ENCODE results near the gene RPLP2.

Gene RPLP2

GRCh38 chr11:858053-858761 is 48.4 kb downstream of the RPLP2 start:
- TF ChIP-seq REST (IDR thresholded peaks at IDR 0.05; ENCODE audit: low read depth) (peak; percentile 42; the same call in 1 of the 2 replicates), CEBPB (IDR thresholded peaks at IDR 0.05) (no peak)

- no peak for TF ChIP-seq TCF12 (IDR thresholded peaks at IDR 0.05; ENCODE audit: low read depth)
- TF ChIP-seq TEAD4 (IDR thresholded peaks at IDR 0.05), result no peak
- TF ChIP-seq EGR1 (IDR thresholded peaks at IDR 0.05), result no peak
- TF ChIP-seq ZBTB7A (IDR thresholded peaks at IDR 0.05; ENCODE audit: low read depth), result no peak
- no peak for TF ChIP-seq YY1 (IDR thresholded peaks at IDR 0.05; ENCODE audit: low read depth)
- no peak for TF ChIP-seq MAX (IDR thresholded peaks at IDR 0.05)
Measured at GRCh38 chr11:858762-859339, 49.1 kb downstream of the RPLP2 start.

GRCh38 chr11:859394-860131 is 49.8 kb downstream of the RPLP2 start:
- TF ChIP-seq CREB1 (IDR thresholded peaks at IDR 0.05; ENCODE audit: low read depth) (no peak), USF1 (IDR thresholded peaks at IDR 0.05) (peak; percentile 93), EGR1 (IDR thresholded peaks at IDR 0.05) (peak; percentile 76), NFIC (IDR thresholded peaks at IDR 0.05) (peak; percentile 57; the same call in 1 of the 2 replicates), MAX (IDR thresholded peaks at IDR 0.05) (no peak), EP300 (IDR thresholded peaks at IDR 0.05; ENCODE audit: borderline replicate concordance) (no peak), TAF1 (IDR thresholded peaks at IDR 0.05; ENCODE audit: low read depth) (no peak)

- TF ChIP-seq TAF1 (IDR thresholded peaks at IDR 0.05; ENCODE audit: low read depth), result no peak
- TF ChIP-seq YY1 (IDR thresholded peaks at IDR 0.05; ENCODE audit: low read depth), result no peak
- TF ChIP-seq TEAD4 (IDR thresholded peaks at IDR 0.05), result no peak
- TF ChIP-seq EP300 (IDR thresholded peaks at IDR 0.05; ENCODE audit: borderline replicate concordance), result no peak
- no peak for TF ChIP-seq ZBTB7A (IDR thresholded peaks at IDR 0.05; ENCODE audit: low read depth)
Measured at GRCh38 chr11:860234-861104, 50.7 kb downstream of the RPLP2 start.

GRCh38 chr11:861105-861479 is 51.3 kb downstream of the RPLP2 start:
- no peak for TF ChIP-seq REST (IDR thresholded peaks at IDR 0.05; ENCODE audit: low read depth)
- TF ChIP-seq YY1 (IDR thresholded peaks at IDR 0.05; ENCODE audit: low read depth), result no peak
- TF ChIP-seq TCF12 (IDR thresholded peaks at IDR 0.05; ENCODE audit: low read depth), result no peak
- TF ChIP-seq CEBPB (IDR thresholded peaks at IDR 0.05), result no peak
- no peak for TF ChIP-seq MAX (IDR thresholded peaks at IDR 0.05)
- no peak for TF ChIP-seq FOXM1 (IDR thresholded peaks at IDR 0.05; ENCODE audit: borderline replicate concordance, low read depth)
- TF ChIP-seq NFIC (IDR thresholded peaks at IDR 0.05), result no peak
- no peak for TF ChIP-seq RAD21 (IDR thresholded peaks at IDR 0.05; ENCODE audit: low read depth)
- no peak for TF ChIP-seq ZBTB7A (IDR thresholded peaks at IDR 0.05; ENCODE audit: low read depth)
- TF ChIP-seq USF1 (IDR thresholded peaks at IDR 0.05), result no peak
- TF ChIP-seq EP300 (IDR thresholded peaks at IDR 0.05; ENCODE audit: borderline replicate concordance), result no peak
- TF ChIP-seq TAF1 (IDR thresholded peaks at IDR 0.05; ENCODE audit: low read depth), result no peak
- no peak for TF ChIP-seq CREB1 (IDR thresholded peaks at IDR 0.05; ENCODE audit: low read depth)
- no peak for TF ChIP-seq EGR1 (IDR thresholded peaks at IDR 0.05)
- TF ChIP-seq TEAD4 (IDR thresholded peaks at IDR 0.05), result no peak

Data from Ishikawa (cell line).